ENCODE data around the gene TNFSF13.

Gene TNFSF13

GRCh38 chr17:7557775-7558543 lies 591 bp upstream of the TNFSF13 start:
- no peak for DNase-seq (ENCODE audit: low read depth, low spot score)
- H3K4me3 ChIP-seq: 0 out of 2 replicates have a peak overlapping the region, but pooled peaks have one; percentile 15

GRCh38 chr17:7559320-7560171 lies 996 bp downstream of the TNFSF13 start:
- Histone ChIP-seq H3K4me3 (no peak overlapping the region), H3K36me3 (ENCODE audit: insufficient read depth, low read length) (peaks cover 12% of the 10 kb centered on the region), H3K9me3 (ENCODE audit: low read depth, low read length) (no peaks in the 10 kb centered on the region), H3K27ac (0 out of 2 replicates have a peak overlapping the region, but pooled peaks have one; percentile 31), H3K9ac (ENCODE audit: insufficient read length) (peak overlapping the region; percentile 0)
- no peak for DNase-seq (ENCODE audit: low read depth, low spot score)
- TF ChIP-seq FOXP2 (optimal IDR thresholded peaks at IDR 0.05; ENCODE audit: control extremely low read depth, extremely low read length, insufficient read depth) (no peak), POLR2AphosphoS5 (IDR thresholded peaks at IDR 0.05; ENCODE audit: borderline replicate concordance, low read depth, low read length) (no peak), EZH2 (IDR thresholded peaks at IDR 0.05) (no peak)

More at GRCh38 chr17:7557775-7558543, 591 bp upstream of the TNFSF13 start:
- Histone ChIP-seq H3K9me3 (ENCODE audit: low read depth, low read length) (no peaks in the 10 kb centered on the region), H3K27ac (peak overlapping the region; percentile 60), H3K9ac (ENCODE audit: insufficient read length) (peak overlapping the region; percentile 66), H3K36me3 (ENCODE audit: insufficient read depth, low read length) (no peaks in the 10 kb centered on the region)
- no peak for TF ChIP-seq POLR2AphosphoS5 (IDR thresholded peaks at IDR 0.05; ENCODE audit: borderline replicate concordance, low read depth, low read length)
- TF ChIP-seq FOXP2 (optimal IDR thresholded peaks at IDR 0.05; ENCODE audit: control extremely low read depth, extremely low read length, insufficient read depth): no peak

GRCh38 chr17:7560172-7561027 lies 1.9 kb downstream of the TNFSF13 start:
- Histone ChIP-seq H3K9ac (ENCODE audit: insufficient read length) (peak overlapping the region; percentile 58), H3K36me3 (ENCODE audit: insufficient read depth, low read length) (peaks cover 21% of the 10 kb centered on the region), H3K27ac (peak overlapping the region; percentile 63), H3K9me3 (ENCODE audit: low read depth, low read length) (no peaks in the 10 kb centered on the region), H3K4me3 (peak overlapping the region; percentile 98)
- TF ChIP-seq POLR2AphosphoS5 (IDR thresholded peaks at IDR 0.05; ENCODE audit: borderline replicate concordance, low read depth, low read length): no peak
- TF ChIP-seq EZH2 (IDR thresholded peaks at IDR 0.05): no peak
- TF ChIP-seq FOXP2 (optimal IDR thresholded peaks at IDR 0.05; ENCODE audit: control extremely low read depth, extremely low read length, insufficient read depth): no peak
- no peak for DNase-seq (ENCODE audit: low read depth, low spot score)

GRCh38 chr17:7561028-7561575 lies 2.6 kb downstream of the TNFSF13 start:
- no peak for DNase-seq (ENCODE audit: low read depth, low spot score)
- Histone ChIP-seq H3K36me3 (ENCODE audit: insufficient read depth, low read length) (peaks cover 27% of the 10 kb centered on the region), H3K4me3 (peak overlapping the region; percentile 98), H3K9me3 (ENCODE audit: low read depth, low read length) (no peaks in the 10 kb centered on the region), H3K9ac (ENCODE audit: insufficient read length) (peak overlapping the region; percentile 95), H3K27ac (peak overlapping the region; percentile 91)
- TF ChIP-seq POLR2AphosphoS5 (IDR thresholded peaks at IDR 0.05; ENCODE audit: borderline replicate concordance, low read depth, low read length) (no peak), FOXP2 (optimal IDR thresholded peaks at IDR 0.05; ENCODE audit: control extremely low read depth, extremely low read length, insufficient read depth) (no peak), EZH2 (IDR thresholded peaks at IDR 0.05) (no peak)

- Histone ChIP-seq H3K27ac (peak within 1 kb of the TSS; percentile 91), H3K9ac (ENCODE audit: insufficient read length) (peak within 1 kb of the TSS; percentile 95), H3K9me3 (ENCODE audit: low read depth, low read length) (no peaks in the 10 kb centered on the region), H3K4me3 (peak within 1 kb of the TSS; percentile 98), H3K36me3 (ENCODE audit: insufficient read depth, low read length) (peaks cover 33% of the 10 kb centered on the region)
- TF ChIP-seq EZH2 (IDR thresholded peaks at IDR 0.05) (no peak), POLR2AphosphoS5 (IDR thresholded peaks at IDR 0.05; ENCODE audit: borderline replicate concordance, low read depth, low read length) (peak; percentile 66; the same call in 1 of the 2 replicates)
- DNase-seq (ENCODE audit: low read depth, low spot score): no peak
Measured at GRCh38 chr17:7561589-7562207, 3.1 kb downstream of the TNFSF13 start, which contains the start of gene SENP3. SENP3 (plus strand) TSS chr17:7561919; CDS start chr17:7563077, 1,158 bp downstream.

GRCh38 chr17:7562208-7562605 lies 3.7 kb downstream of the TNFSF13 start:
- Histone ChIP-seq H3K9me3 (ENCODE audit: low read depth, low read length) (no peaks in the 10 kb centered on the region), H3K9ac (ENCODE audit: insufficient read length) (peak overlapping the region; percentile 95), H3K36me3 (ENCODE audit: insufficient read depth, low read length) (peaks cover 38% of the 10 kb centered on the region), H3K27ac (peak overlapping the region; percentile 60; the same call in 1 of the 2 replicates), H3K4me3 (peak overlapping the region; percentile 98)
- DNase-seq (ENCODE audit: low read depth, low spot score): no peak
- TF ChIP-seq EZH2 (IDR thresholded peaks at IDR 0.05) (no peak), POLR2AphosphoS5 (IDR thresholded peaks at IDR 0.05; ENCODE audit: borderline replicate concordance, low read depth, low read length) (no peak), FOXP2 (optimal IDR thresholded peaks at IDR 0.05; ENCODE audit: control extremely low read depth, extremely low read length, insufficient read depth) (no peak)

All from SK-N-MC (cell line).